Mesenchymal stem cell (in vitro differentiated cells and primary cell): Measurements from ENCODE around the gene PLCG2.

Experiments used
- DNase-seq: peaks from one replicate; pipeline ENCODE4 v3.0.0-alpha.2; 2013
- H2AFZ ChIP-seq: one replicate; pipeline ENCODE4 v1.6.1; 2013; ENCODE audit warnings: low read depth, mild to moderate bottlenecking, control low read depth, inconsistent platforms, low read length, moderate library complexity
- H2AK5ac ChIP-seq: 2 replicates; pipeline ENCODE4 v1.6.1; 2013; ENCODE audit warnings: low read length, moderate library complexity, mild to moderate bottlenecking, inconsistent platforms; ENCODE audit not compliant: severe bottlenecking
- H2BK120ac ChIP-seq: one replicate; pipeline ENCODE4 v1.6.1; 2013; ENCODE audit warnings: low read depth, mild to moderate bottlenecking, inconsistent platforms, low read length, moderate library complexity
- H2BK12ac ChIP-seq, 2 experiments: one replicate each; pipeline ENCODE4 v1.6.1; 2013; ENCODE audit warnings: inconsistent platforms in 2 of 2, low read length in 2 of 2, mild to moderate bottlenecking in 2 of 2, moderate library complexity in 2 of 2, control low read depth in 1 of 2
- H2BK15ac ChIP-seq: one replicate; pipeline ENCODE4 v1.6.1; 2013; ENCODE audit warnings: mild to moderate bottlenecking, low read depth, inconsistent platforms; ENCODE audit not compliant: poor library complexity, severe bottlenecking
- H2BK5ac ChIP-seq: 2 replicates; pipeline ENCODE4 v1.6.1; 2013; ENCODE audit warnings: low read depth, mild to moderate bottlenecking, low read length, control low read depth, inconsistent platforms; ENCODE audit not compliant: poor library complexity, severe bottlenecking
- H3K14ac ChIP-seq, 2 experiments: one replicate each; pipeline ENCODE4 v1.6.1; 2013; ENCODE audit warnings: inconsistent platforms in 2 of 2, low read length in 2 of 2, control low read depth in 1 of 2, mild to moderate bottlenecking in 1 of 2, moderate library complexity in 1 of 2
- H3K18ac ChIP-seq, 2 experiments: one replicate each; pipeline ENCODE4 v1.6.1; 2013; ENCODE audit warnings: inconsistent platforms in 2 of 2, low read length in 2 of 2, control low read depth in 1 of 2, low read depth in 1 of 2, mild to moderate bottlenecking in 1 of 2
- H3K23ac ChIP-seq, 2 experiments: one replicate each; pipeline ENCODE4 v1.6.1; 2013; ENCODE audit warnings: inconsistent platforms in 2 of 2, low read length in 2 of 2, mild to moderate bottlenecking in 2 of 2, moderate library complexity in 2 of 2, control low read depth in 1 of 2
- H3K27ac ChIP-seq: 2 replicates; pipeline ENCODE4 v1.5.1; 2013; ENCODE audit warnings: mild to moderate bottlenecking, moderate library complexity, low read length, control low read depth, inconsistent platforms; ENCODE audit not compliant: poor library complexity, severe bottlenecking
- H3K27me3 ChIP-seq, 2 experiments: 2 replicates each; pipeline versions ENCODE4 v1.6.1 to v1.7.0; 2013; ENCODE audit warnings: low read length in 2 of 2, mild to moderate bottlenecking in 2 of 2, moderate library complexity in 2 of 2, control low read depth in 1 of 2, inconsistent platforms in 1 of 2; ENCODE audit not compliant: control insufficient read depth in 1 of 2, insufficient read depth in 1 of 2
- H3K36me3 ChIP-seq, 2 experiments: 2 replicates each; pipeline versions ENCODE4 v1.6.1 to v1.7.0; 2013; ENCODE audit warnings: low read length in 2 of 2, control low read depth in 1 of 2, inconsistent platforms in 1 of 2, low read depth in 1 of 2, mild to moderate bottlenecking in 1 of 2; ENCODE audit not compliant: insufficient read depth in 2 of 2, control insufficient read depth in 1 of 2
- H3K4ac ChIP-seq, 2 experiments: one replicate each; pipeline ENCODE4 v1.6.1; 2013; ENCODE audit warnings: inconsistent platforms in 2 of 2, low read length in 2 of 2, mild to moderate bottlenecking in 2 of 2, moderate library complexity in 2 of 2, control low read depth in 1 of 2, low read depth in 1 of 2
- H3K4me1 ChIP-seq: 2 replicates; pipeline ENCODE4 v1.6.1; 2013; ENCODE audit warnings: low read depth, low read length, control low read depth; ENCODE audit not compliant: control insufficient read depth, insufficient read depth
- H3K4me2 ChIP-seq: 2 replicates; pipeline ENCODE4 v1.6.1; 2013; ENCODE audit warnings: low read length, mild to moderate bottlenecking, inconsistent platforms; ENCODE audit not compliant: poor library complexity, severe bottlenecking
- H3K4me3 ChIP-seq, 2 experiments: 2 replicates each; pipeline versions ENCODE4 v1.5.1 to v1.7.0; 2013; ENCODE audit warnings: low read length in 2 of 2, mild to moderate bottlenecking in 2 of 2, control low read depth in 1 of 2, low read depth in 1 of 2; ENCODE audit not compliant: insufficient read depth in 1 of 2
- H3K79me1 ChIP-seq: replicated peaks from 2 replicates; pipeline ENCODE4 v1.6.1; 2013; ENCODE audit warnings: mild to moderate bottlenecking, control low read depth, low read length, inconsistent platforms; ENCODE audit not compliant: poor library complexity, severe bottlenecking
- H3K9ac ChIP-seq: 2 replicates; pipeline ENCODE4 v1.7.0; 2013; ENCODE audit warnings: mild to moderate bottlenecking, low read length, moderate library complexity
- H3K9me3 ChIP-seq: 2 replicates; pipeline ENCODE4 v1.7.0; 2013; ENCODE audit warnings: mild to moderate bottlenecking, low read length; ENCODE audit not compliant: control insufficient read depth
- H4K8ac ChIP-seq: one replicate; pipeline ENCODE4 v1.6.1; 2013; ENCODE audit warnings: inconsistent platforms, mild to moderate bottlenecking, low read length, moderate library complexity
- H4K91ac ChIP-seq: one replicate; pipeline ENCODE4 v1.6.1; 2013; ENCODE audit warnings: mild to moderate bottlenecking, low read length, inconsistent platforms
- WGBS: methylation state at CpG from one replicate; pipeline ENCODE4 v1.1.7; 2013; ENCODE audit warnings: mixed read lengths; 5-methylcytosine and 5-hydroxymethylcytosine counted together

PLCG2 gene

GRCh38 chr16:81850197-81850944 lies 71.3 kb downstream of the PLCG2 start:
- Histone ChIP-seq H3K27ac (no peak overlapping the region), H2BK120ac (no peak overlapping the region), H3K23ac (no peak overlapping the region), H3K4me3 (no peak overlapping the region), H3K9ac (no peak overlapping the region), H3K4me1 (no peaks in the 10 kb centered on the region), H3K9me3 (peaks cover 5% of the 10 kb centered on the region), H4K8ac (no peak overlapping the region), H3K14ac (no peak overlapping the region), H4K91ac (no peak overlapping the region), H3K79me1 (no peaks in the 10 kb centered on the region), H2AK5ac (no peak overlapping the region), H3K36me3 (no peaks in the 10 kb centered on the region), H3K4ac (no peak overlapping the region), H3K4me2 (no peak overlapping the region), H2BK12ac (no peak overlapping the region), H3K27me3 (peaks cover 14 to 42% of the 10 kb centered on the region in 2 experiments), H2BK15ac (no peak overlapping the region), H3K18ac (no peak overlapping the region), H2AFZ (no peak overlapping the region), H2BK5ac (no peak overlapping the region)
- WGBS = 73% methylated on average over 10 of the region's 10 CpGs
- DNase-seq = no peak

- 38% methylated on average over 1 of the region's 2 CpGs for WGBS
- no peak overlapping the region for H3K4ac ChIP-seq
- no peak overlapping the region for H3K9ac ChIP-seq
Measured at GRCh38 chr16:81852347-81852746, 73.3 kb downstream of the PLCG2 start.

GRCh38 chr16:81855552-81856153 lies 76.6 kb downstream of the PLCG2 start:
- Histone ChIP-seq H3K79me1 (no peaks in the 10 kb centered on the region), H3K4me3 (no peak overlapping the region)

More at GRCh38 chr16:81852347-81852746, 73.3 kb downstream of the PLCG2 start:
- H3K14ac ChIP-seq = peak overlapping the region in 1 of 2 experiments; percentile 83
- H2BK12ac ChIP-seq = no peak overlapping the region
- no peaks in the 10 kb centered on the region for H3K36me3 ChIP-seq
- H2AK5ac ChIP-seq = no peak overlapping the region
- no peak overlapping the region for H2BK15ac ChIP-seq
- H3K27me3 ChIP-seq = peaks cover 26 to 43% of the 10 kb centered on the region in 2 experiments
- no peak overlapping the region for H3K23ac ChIP-seq
- H3K4me1 ChIP-seq = no peaks in the 10 kb centered on the region
- no peak overlapping the region for H4K8ac ChIP-seq
- no peak overlapping the region for H2AFZ ChIP-seq
- no peak overlapping the region for H3K4me2 ChIP-seq
- H4K91ac ChIP-seq = no peak overlapping the region
- no peak overlapping the region for H3K4me3 ChIP-seq
- H3K18ac ChIP-seq = no peak overlapping the region
- H2BK5ac ChIP-seq = no peak overlapping the region
- H3K79me1 ChIP-seq = no peaks in the 10 kb centered on the region
- no peak for DNase-seq
- H3K27ac ChIP-seq = no peak overlapping the region
- no peaks in the 10 kb centered on the region for H3K9me3 ChIP-seq
- no peak overlapping the region for H2BK120ac ChIP-seq

More at GRCh38 chr16:81855552-81856153, 76.6 kb downstream of the PLCG2 start:
- no peak for DNase-seq
- Histone ChIP-seq H2BK12ac (no peak overlapping the region), H3K14ac (no peak overlapping the region), H3K9ac (no peak overlapping the region), H2BK5ac (no peak overlapping the region), H4K8ac (no peak overlapping the region), H3K27ac (no peak overlapping the region), H3K36me3 (no peaks in the 10 kb centered on the region), H2AK5ac (no peak overlapping the region), H2BK120ac (no peak overlapping the region), H3K4ac (no peak overlapping the region), H4K91ac (no peak overlapping the region), H3K18ac (no peak overlapping the region), H2AFZ (no peak overlapping the region), H3K9me3 (no peaks in the 10 kb centered on the region), H3K4me2 (no peak overlapping the region), H2BK15ac (no peak overlapping the region), H3K27me3 (peaks cover 22% of the 10 kb centered on the region in 2 experiments), H3K23ac (no peak overlapping the region), H3K4me1 (no peaks in the 10 kb centered on the region)
- WGBS = 69% methylated on average over 7 of the region's 8 CpGs
